Measurements from ENCODE around the gene RASGRF2.
A peak's percentile ranks its signal among the peaks of the same experiment; 100 is the strongest.

RASGRF2 gene

DNA sequence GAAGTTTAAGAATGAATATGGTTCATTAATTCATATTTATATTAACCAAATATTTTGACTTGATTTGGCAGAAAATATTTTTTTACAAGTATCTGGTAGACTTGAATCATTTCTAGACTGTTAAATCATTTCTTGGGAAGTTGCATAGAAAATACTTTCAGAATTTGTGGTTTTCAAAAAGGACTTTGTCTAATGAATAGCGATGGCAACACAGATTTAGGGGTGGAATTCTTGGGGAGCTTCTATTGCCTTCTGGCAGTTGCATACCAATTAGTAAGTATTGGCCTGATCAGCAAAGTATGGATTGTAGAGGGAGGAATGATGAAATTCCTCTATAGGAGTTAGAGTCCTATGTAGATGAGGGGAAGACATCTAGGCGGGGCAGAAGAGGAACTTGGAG, 204.3 kb downstream of the RASGRF2 start:
- no peak for FAIRE-seq
- no peak for DNase-seq (ENCODE audit: insufficient read length, low spot score)

DNA sequence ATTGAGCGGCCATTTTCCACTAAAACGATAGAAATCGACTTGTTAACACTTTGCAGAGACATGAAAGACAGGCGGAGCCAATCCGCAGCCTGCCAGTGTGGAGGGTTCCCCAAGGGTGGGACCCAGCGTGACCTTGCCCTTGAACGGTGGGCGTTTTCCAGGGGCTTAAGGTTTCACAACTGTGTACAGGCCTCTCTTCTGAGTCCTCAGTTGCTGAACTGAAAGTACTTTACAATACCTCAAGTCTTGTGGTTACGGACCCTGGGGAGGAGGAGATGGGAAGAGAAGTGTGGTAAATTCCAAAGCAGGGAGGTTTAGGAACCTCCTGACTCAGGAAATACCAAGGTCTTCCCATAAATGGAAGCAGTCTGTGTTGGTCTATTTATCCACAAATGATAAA, 204.8 kb downstream of the RASGRF2 start:
- no peak for DNase-seq (ENCODE audit: insufficient read length, low spot score)
- FAIRE-seq, result no peak

DNA sequence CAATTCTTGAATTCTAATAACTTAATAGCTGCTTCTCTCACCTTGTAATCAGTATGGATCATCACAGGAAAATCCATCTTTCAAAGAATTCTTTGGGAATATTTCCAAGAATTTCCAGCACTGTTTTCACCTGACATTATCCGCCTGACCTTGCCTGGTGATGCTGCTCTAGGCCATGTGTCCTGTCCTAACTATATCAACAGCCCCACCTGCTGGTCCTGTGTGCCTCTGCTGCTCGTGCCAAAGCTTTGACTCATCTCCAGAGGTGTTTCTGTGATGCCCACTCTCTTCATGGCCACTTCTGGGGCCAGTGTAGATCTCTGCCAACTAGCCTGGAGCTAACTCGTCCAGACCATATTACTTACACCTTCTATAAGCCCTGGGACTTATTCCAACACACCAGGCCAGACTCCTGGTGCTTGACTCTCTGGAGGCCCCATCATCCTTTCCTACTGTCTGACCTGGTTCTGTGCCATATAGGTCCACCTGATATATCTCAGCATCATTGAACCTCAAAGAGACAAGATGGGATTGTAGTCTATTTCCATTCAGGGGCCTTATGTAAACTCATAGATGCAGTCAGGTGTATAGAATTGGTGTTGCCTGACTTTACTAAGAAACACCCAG, 205.4 kb downstream of the RASGRF2 start:
- FAIRE-seq, result no peak
- peak; percentile 65 for DNase-seq (ENCODE audit: insufficient read length, low spot score)

DNA sequence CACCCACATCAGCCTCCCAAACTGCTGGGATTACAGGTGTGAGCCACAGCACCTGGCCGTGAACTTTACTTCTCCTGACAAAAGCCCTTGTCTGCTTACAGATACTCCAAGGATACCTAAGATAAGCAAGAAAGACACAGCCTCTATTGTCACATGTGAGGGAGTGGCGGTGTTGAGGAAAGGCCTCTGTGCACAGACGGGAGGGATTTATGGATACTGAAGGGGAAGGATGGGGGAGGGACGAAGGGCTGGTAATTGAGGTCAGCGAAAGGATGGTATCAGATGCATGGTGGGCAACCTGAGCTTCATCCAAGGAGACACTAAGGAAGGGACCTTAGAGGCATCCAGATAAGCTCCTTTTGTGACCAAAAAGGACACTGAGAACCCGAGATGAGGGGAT, 206.3 kb downstream of the RASGRF2 start:
- FAIRE-seq, result no peak
- no peak for DNase-seq (ENCODE audit: insufficient read length, low spot score)

DNA sequence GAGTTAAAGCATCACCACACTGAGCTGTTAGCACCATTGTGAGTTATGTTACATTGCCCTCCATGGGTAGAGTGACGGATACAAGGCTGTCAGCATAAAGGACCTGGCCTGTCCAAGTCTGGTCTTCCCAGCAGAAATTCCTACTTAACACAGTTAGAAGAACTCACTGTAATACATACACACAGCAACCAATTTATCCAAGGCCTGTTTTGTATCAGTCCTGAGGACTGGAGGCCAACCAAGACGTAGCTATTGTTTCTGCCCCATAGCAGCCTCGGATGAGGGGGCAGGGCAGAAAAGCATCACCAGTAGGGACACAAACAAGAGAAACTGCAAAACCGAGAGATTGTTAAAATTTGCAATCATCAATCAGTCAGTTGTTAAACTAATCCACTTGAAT, 206.9 kb downstream of the RASGRF2 start:
- no peak for FAIRE-seq
- DNase-seq (ENCODE audit: insufficient read length, low spot score), result no peak

DNA sequence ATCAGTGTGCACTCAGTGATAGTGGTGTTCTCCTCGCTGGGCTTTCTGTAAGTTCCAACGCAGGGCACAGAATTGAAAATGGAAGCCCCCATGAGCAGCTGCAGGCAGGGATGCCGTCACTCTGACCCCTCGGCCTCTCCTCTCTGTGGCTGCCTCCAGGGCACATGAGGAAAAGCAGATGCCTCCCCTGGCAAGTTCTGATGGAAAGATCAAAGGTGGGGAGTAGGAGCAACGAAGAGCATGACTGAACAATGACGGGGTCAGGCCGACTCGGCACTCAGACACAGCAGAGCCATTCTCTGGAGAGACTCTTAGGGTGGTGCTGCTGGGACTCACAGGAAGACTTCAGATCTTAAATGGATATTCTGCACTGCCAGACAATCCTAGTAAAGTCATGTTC, 207.4 kb downstream of the RASGRF2 start:
- FAIRE-seq (no peak), DNase-seq (ENCODE audit: insufficient read length, low spot score) (no peak)

DNA sequence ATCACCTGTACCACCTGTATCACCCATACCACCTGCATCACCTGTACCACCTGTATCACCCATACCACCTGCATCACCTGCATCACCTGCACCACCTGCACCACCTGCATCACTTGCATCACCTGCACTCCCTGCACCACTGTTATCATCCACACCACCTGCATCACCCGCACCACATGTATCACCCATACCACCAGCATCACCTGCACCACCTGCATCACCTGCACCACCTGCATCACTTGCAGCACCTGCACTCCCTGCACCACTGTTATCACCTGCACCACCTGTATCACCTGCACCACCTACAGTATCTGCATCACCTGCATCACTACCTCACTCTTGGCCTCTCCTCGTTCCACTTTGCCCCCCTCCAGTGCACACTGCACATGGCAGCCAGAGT, 209.8 kb downstream of the RASGRF2 start:
- peak; percentile 84 for FAIRE-seq

DNA sequence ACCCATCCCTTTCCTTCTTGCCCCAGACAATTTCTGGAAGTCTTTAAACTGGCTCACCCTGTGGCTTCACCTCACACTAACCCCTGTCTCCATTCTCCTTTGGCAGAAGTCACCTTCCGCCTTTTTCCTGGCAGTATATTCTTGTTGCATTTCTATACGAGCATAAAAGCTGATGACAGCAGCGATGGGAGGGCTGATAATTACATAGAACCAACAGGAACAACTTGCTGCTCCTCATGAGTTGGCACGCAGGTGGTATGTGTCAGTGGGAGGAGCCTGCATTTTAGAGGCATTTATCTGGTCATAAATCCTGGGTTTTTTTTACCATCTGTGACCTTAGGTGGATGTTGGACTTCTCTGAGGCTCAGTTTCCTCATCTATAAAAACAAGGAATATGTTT, 211.6 kb downstream of the RASGRF2 start:
- DNase-seq (ENCODE audit: insufficient read length, low spot score) (peak; percentile 17), FAIRE-seq (no peak)

More for the DNA sequence above, 209.8 kb downstream of the RASGRF2 start:
- DNase-seq (ENCODE audit: insufficient read length, low spot score), result no peak

DNA sequence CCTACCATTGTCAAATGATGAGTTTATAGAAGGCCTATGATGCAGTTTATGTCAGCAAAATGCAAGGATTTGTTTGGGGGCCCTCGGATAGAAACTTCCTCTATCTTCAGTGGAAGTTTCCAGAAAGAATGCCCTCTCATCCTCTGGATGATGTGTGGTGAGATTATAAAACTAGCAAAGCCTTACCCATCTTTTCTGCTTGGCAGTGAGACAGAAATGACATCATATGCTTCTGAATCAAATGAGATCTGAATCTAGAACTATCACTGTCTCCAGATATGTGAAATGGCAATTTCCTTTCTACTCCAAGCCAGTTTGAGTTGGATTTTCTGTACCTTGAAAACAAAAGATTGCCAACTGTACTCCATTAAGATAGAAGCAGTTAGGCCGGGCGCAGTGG, 212.5 kb downstream of the RASGRF2 start:
- DNase-seq (ENCODE audit: insufficient read length, low spot score), result no peak
- no peak for FAIRE-seq

DNA sequence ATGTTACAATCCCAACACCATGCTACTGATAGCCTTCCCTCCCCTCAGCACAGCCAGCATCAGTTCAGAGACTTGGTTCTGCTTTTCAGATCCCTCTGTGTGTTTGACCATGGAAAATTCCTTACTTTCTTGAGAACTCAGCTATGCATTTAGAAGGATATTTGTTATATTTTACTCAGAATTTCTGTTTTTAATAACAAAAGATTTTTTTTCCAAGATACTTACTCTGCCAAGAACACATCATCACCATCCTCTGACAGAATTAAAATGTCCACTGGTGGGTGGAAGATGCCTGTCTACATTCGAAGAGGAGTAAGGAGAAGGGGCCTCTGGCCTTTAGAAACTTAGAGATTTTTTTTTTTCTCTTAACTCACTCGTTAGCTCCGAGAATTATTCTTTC, 216.9 kb downstream of the RASGRF2 start:
- DNase-seq (ENCODE audit: insufficient read length, low spot score) (no peak), FAIRE-seq (no peak)

DNA sequence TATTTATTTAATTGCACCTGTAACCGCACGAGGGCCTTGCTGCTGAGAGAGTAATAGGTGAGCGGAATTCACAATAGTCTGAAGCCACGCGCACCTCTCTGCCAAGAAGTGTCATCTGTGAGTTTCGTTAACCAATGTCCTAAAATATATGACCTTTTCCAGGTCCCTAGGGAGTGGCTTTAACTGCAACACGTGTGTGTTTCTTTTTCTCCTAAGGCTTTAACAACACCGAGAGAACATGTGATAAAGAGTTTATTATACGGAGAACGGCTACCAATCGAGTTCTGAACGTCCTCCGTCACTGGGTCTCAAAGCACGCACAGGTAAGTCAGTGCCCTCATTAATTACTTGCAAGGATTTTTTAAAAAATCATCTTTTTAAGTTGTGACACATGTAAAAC, 219.8 kb downstream of the RASGRF2 start:
- DNase-seq (ENCODE audit: insufficient read length, low spot score) (no peak), FAIRE-seq (no peak)

DNA sequence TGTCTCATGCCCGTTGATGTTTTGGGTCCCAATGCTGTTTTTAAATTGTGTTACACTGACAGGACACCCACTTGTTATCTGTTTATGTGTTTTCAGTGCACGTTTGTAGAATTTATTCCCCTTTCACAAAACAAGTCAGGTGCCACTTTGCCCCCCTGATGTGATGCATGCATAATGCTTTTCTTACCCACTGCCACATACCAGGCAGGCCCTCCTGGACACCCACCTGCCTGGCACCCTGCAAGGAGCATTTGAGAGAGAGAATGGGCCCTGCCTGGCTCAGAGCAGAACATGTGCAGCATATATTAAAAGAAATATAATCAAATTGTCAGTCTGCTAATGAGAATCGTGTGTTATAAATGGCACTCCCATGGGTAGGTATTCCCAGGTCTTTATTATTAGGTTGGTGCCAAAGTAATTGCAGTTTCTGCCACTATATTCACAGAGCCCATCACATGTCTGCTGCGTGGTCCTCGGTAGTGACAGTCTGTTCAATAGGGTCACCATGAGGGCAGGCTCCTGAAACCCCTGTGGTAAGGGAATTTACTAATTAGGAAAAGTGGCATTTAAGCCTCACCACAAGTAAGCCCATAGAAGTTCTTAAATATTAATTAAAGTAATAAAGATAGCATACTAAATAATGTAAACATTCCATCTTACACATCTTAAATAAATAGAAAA, 220.8 kb downstream of the RASGRF2 start:
- DNase-seq (ENCODE audit: insufficient read length, low spot score) (no peak), FAIRE-seq (no peak)

DNA sequence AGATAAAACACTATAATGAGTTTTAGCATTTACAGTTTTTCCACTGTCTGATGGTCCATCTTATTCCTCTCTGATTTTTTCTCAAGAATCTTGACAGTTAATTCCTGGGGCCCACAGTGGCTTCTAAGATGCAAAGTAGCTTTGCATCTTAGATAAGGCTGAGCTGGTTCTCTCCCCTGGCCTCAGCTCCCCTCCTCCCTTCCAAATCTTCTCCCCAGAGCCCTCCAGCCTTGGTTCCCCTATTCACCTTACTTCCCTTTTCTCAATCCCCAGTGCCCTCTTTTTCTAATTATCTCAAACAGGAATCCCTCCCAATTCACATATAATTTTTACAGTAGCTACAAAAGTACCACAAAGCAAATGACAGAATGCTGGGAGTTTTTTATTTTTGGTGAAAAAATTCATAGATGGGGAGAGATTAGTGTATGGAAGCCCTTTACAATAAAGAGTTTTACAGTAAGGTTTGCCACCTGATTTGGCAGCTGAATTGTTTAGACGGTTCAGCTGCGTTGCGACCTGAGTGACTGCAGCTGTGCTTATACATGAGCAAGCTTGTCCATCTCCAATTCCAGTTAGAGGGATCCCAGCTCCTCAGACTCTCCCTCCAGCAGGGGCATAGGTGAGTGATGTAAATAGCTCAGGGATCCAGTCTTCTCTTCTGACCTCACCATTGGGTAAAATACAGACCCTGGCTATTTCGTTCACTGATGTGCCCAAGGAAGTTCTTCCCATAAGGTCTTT, 221.6 kb downstream of the RASGRF2 start:
- FAIRE-seq (no peak), DNase-seq (ENCODE audit: insufficient read length, low spot score) (no peak)

DNA sequence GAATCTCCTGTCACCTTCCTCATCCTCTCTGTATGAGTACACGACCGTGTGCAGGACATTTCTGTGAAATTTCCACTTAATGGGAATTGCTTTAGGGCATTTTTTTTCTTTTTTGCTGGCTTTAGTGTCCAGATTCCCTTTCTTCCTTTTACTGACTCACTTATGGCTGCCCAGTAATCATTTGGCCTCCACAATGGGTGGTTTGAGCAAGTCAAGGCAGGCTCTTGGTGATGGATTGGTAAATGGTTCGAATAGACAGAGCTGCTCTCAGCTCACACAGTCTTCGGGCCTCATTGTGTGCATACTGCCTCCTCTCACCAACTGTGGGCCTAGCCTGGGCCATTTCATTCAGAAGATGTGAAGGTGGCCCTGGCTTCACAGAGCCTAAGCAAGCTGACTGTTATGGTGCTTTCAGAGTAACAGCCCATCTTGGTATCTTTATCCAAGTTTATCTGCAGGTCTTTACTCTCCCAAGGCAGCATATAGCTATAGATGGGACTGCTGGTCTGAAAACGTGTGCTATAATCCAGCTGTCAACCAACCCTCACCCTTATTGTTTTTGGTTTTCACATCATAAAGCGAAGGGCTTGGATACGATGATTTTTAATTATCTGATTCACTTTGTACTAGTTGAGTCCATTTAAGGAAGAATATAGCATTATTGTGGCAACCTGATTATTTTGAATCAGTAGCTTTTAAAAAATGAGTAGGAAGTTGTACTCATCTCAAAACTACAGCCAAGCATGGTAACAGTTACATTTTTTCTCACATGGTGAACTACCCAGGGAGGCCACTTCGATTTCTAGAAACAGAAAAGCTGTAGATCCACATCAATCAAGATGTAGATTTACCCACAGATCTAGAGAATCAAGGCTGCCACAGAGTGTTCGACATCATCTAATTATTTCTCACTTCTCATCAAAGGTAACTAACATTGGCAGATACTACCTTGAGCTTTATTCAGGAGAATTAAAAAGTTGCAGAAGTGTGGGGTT, 222.5 kb downstream of the RASGRF2 start:
- no peak for FAIRE-seq
- DNase-seq (ENCODE audit: insufficient read length, low spot score), result no peak

DNA sequence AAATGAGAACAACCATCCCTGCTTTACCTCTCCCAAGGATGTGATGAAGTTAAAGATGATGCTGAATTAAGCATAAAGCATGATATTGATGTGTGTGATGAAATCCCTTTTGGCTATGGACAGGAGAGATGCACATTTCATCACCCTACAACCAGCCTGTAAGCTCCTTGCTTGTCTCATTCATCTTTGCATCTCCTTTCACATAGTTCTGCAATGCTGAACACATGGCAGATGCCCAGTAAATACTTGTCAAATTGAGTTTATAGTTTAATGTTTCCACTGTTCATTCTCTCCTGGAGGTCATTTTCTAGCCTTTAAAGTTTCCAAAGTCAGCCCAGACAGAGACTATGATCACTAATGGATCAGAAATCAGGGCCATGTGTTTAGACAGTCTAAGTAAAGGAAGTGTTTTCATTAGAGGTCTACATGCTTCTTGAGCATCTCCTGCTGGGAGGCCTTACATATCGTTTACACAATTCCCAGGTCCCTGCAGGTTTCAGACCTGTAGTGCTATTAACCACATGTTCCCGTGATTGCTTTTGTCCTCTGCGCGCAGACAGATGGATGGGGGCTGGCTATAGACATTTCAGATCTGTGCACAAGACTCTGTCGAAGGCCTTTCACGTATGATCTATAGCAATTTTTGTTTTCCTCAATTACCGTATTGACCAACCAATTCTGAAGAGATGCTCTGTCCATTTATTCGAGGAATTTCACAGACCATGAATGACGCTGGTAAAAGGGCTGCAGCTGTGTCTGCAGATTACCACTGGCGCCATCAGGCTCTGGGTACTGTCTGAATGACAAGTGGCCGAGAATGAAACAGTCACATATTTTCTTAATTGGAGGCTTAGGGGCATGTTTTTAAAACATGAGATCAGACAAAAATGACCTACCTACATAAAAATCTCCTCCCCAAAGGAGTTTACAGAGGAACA, 223.9 kb downstream of the RASGRF2 start:
- DNase-seq (ENCODE audit: insufficient read length, low spot score) (no peak), FAIRE-seq (no peak)

DNA sequence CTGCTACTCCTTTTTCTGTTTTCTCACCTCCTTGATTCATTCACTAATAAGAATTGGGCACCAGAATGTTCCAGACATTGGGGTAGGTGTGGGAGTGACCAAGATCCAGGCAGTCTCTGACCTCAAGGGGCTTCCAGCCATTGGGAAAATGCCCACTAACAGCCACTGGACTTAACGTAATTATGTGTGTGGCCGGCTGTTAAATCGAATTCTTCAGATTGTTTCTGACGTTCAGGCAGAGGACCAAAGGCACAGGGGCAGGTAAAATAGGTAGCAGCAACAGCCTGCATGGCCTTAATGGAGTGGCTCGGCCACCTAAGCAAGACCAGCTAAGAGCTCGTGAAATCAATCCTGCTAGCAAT, 224.6 kb downstream of the RASGRF2 start:
- no peak for FAIRE-seq
- DNase-seq (ENCODE audit: insufficient read length, low spot score), result no peak

DNA sequence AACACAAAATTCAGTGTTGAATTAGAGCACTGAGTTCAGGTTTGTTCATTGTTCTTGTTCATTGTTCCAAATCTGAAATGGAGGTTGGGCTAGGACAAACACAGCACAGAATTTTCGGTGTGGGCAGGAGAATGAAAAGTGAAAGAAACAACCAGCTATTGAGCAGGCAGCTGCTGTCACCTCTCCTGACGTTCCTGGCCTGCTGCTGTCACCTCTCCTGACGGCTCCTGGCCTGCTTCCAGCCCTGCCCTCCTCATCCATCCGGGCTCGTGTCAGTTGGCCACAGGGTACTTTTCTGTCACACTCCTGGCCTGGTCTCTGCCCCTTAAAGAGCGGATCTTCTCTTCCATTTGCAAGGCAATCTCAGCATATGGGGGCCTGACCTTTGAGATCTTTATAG, 227.7 kb downstream of the RASGRF2 start:
- FAIRE-seq (no peak), DNase-seq (ENCODE audit: insufficient read length, low spot score) (no peak)

DNA sequence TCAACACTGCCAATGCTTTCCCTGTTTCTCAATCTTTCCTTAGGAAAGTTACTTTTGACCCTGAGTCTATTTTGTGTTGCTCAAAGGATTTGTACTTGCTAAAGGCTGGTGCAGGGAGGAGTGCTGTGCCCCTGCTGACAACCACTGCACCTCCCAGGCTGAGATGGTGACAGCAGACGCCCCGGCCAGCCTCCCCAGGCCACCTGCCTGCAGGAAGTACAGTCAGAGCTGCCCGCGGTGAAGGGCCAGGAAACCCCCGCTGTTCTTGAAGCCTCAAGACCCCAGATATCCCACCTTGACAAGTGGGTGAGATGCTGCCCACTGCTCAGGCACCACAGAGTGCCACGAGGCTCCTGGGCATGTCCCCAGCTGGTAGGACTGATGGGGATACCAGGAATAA, 228.8 kb downstream of the RASGRF2 start:
- DNase-seq (ENCODE audit: insufficient read length, low spot score), result no peak
- no peak for FAIRE-seq

DNA sequence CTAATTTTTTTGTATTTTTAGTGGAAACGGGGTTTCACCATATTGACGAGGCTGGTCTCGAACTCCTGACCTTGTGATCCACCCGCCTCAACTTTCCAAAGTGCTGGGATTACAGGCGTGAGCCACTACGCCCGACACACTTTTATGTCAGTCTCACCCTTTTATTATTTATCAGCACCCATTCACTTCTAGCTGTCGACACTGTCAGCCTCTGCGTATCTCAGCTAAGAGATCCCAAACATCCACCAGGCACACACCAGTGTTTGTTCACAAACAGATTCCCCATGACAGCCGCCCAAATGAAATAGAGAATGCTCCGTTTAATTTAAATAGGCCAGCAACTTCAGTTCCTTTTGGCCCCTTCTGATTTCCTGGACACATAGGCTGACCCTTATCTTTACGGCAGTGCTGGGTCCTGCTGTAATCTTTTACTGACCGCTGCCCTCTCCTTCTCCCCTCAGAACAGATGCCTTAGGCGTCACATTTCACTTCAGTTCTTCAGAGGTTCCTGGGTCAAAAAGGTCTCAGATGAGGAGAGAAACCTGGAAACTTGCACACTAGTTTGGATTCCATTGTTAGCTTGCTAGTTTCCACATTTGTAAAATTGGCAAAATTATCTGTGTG, 229.8 kb downstream of the RASGRF2 start:
- DNase-seq (ENCODE audit: insufficient read length, low spot score) (no peak), FAIRE-seq (no peak)

Measured in HTR-8/SVneo (cell line).